ENCODE results near the gene HSPB7.

HSPB7 gene

GRCh38 chr1:15969321-15969880 is 48.4 kb downstream of the HSPB7 start:
- no peak overlapping the region for H3K4me3 ChIP-seq (ENCODE audit: low read depth, low read length)
- no peak for DNase-seq (ENCODE audit: low read depth)
- TF ChIP-seq CTCF (conservative IDR thresholded peaks at IDR 0.05; ENCODE audit: low read depth, low read length) = no peak

- no peak for TF ChIP-seq CTCF (conservative IDR thresholded peaks at IDR 0.05; ENCODE audit: low read depth, low read length)
- no peak for DNase-seq (ENCODE audit: low read depth)
- H3K4me3 ChIP-seq (ENCODE audit: low read depth, low read length) = no peak overlapping the region
Measured at GRCh38 chr1:15968172-15968571, 49.7 kb downstream of the HSPB7 start.

GRCh38 chr1:15966956-15967344 is 50.9 kb downstream of the HSPB7 start:
- DNase-seq (ENCODE audit: low read depth) = no peak
- TF ChIP-seq CTCF (conservative IDR thresholded peaks at IDR 0.05; ENCODE audit: low read depth, low read length) = no peak
- H3K4me3 ChIP-seq (ENCODE audit: low read depth, low read length) = no peak overlapping the region

GRCh38 chr1:15966081-15966955 is 51.5 kb downstream of the HSPB7 start:
- DNase-seq (ENCODE audit: low read depth) = peak; percentile 55

GRCh38 chr1:15965228-15965767 is 52.5 kb downstream of the HSPB7 start:
- no peak overlapping the region for H3K4me3 ChIP-seq (ENCODE audit: low read depth, low read length)
- DNase-seq (ENCODE audit: low read depth) = peak; percentile 26
- TF ChIP-seq CTCF (conservative IDR thresholded peaks at IDR 0.05; ENCODE audit: low read depth, low read length) = no peak

More at GRCh38 chr1:15966081-15966955, 51.5 kb downstream of the HSPB7 start:
- no peak overlapping the region for H3K4me3 ChIP-seq (ENCODE audit: low read depth, low read length)
- no peak for TF ChIP-seq CTCF (conservative IDR thresholded peaks at IDR 0.05; ENCODE audit: low read depth, low read length)

Measured in choroid plexus epithelial cell (primary cell).